Fibroblast of lung (primary cell): ENCODE measurements around the gene KIF2A. TPM values are rescaled to one million over a fixed set of nuclear protein-coding genes. Genes with fewer than 3 reads are reported as not detected.

Source experiments
- DNase-seq, 2 donors: peaks; one replicate each; pipeline versions ENCODE4 v3.0.0 to v3.0.0-alpha.2; 2010; ENCODE audit warnings: low read depth in 2 of 2
- H2AFZ ChIP-seq: 2 replicates; pipeline ENCODE4 v1.5.1; 2012; ENCODE audit warnings: low read length, control low read depth, inconsistent platforms
- H3K27ac ChIP-seq: 2 replicates; pipeline ENCODE4 v1.5.1; 2011; ENCODE audit warnings: low read length, control low read depth; ENCODE audit not compliant: insufficient read depth
- H3K27me3 ChIP-seq: 2 replicates; pipeline ENCODE4 v1.5.1; 2011; ENCODE audit warnings: mild to moderate bottlenecking, low read length; ENCODE audit not compliant: control insufficient read depth, insufficient read depth
- H3K36me3 ChIP-seq: 2 replicates; pipeline ENCODE4 v1.5.1; 2011; ENCODE audit warnings: low read length; ENCODE audit not compliant: control insufficient read depth, insufficient read depth
- H3K4me1 ChIP-seq: 2 replicates; pipeline ENCODE4 v1.5.1; 2011; ENCODE audit warnings: low read length; ENCODE audit not compliant: control insufficient read depth, insufficient read depth; ENCODE audit errors: extremely low read depth
- H3K4me2 ChIP-seq: 2 replicates; pipeline ENCODE4 v1.5.1; 2011; ENCODE audit warnings: low read length, control low read depth; ENCODE audit not compliant: insufficient read depth; ENCODE audit errors: extremely low read depth
- H3K4me3 ChIP-seq, 4 experiments: fragments of 200-600 bp in 1 of 4; sonication (generic) in 1 of 4; replicated peaks in 1 of 4; 2 replicates each; pipeline ENCODE4 v1.5.1; 2011 to 2016; ENCODE audit warnings: low read length in 4 of 4, low read depth in 3 of 4, mild to moderate bottlenecking in 3 of 4, control low read depth in 2 of 4, inconsistent platforms in 1 of 4, mixed read lengths in 1 of 4; ENCODE audit not compliant: insufficient read depth in 1 of 4; ENCODE audit errors: control extremely low read depth in 1 of 4
- H3K79me2 ChIP-seq: 2 replicates; pipeline ENCODE4 v1.5.1; 2012; ENCODE audit warnings: mild to moderate bottlenecking, low read length, inconsistent platforms; ENCODE audit not compliant: control insufficient read depth, insufficient read depth
- H3K9ac ChIP-seq: 2 replicates; pipeline ENCODE4 v1.5.1; 2011; ENCODE audit warnings: mild to moderate bottlenecking, low read length, control low read depth; ENCODE audit not compliant: insufficient read depth
- H3K9me3 ChIP-seq: 2 replicates; pipeline ENCODE4 v1.5.1; 2012; ENCODE audit warnings: low read depth, low read length; ENCODE audit not compliant: control insufficient read depth, insufficient read depth
- H4K20me1 ChIP-seq: 2 replicates; pipeline ENCODE4 v1.5.1; 2011; ENCODE audit warnings: low read length; ENCODE audit not compliant: control insufficient read depth, insufficient read depth; ENCODE audit errors: extremely low read depth
- EZH2 ChIP-seq: IDR thresholded peaks from 2 replicates; pipeline ENCODE4 v1.5.1; 2012; ENCODE audit warnings: low read length, control low read depth, mild to moderate bottlenecking; ENCODE audit errors: missing control alignments
- polyA plus RNA-seq, 2 donors: library from polyadenylated mRNA; depleted of rRNA in 1 of 2; stranded (reverse) in 1 of 2; unstranded in 1 of 2; fragments of >200 nt; gene quantifications; 2 replicates each; pipeline ENCODE4 v1.2.1, GENCODE V29; 2011 to 2012; ENCODE audit warnings: missing spikeins in 1 of 2
- total RNA-seq: library from RNA; depleted of rRNA; stranded (reverse); fragments of >200 nt; gene quantifications from 2 replicates; pipeline ENCODE4 v1.2.1, GENCODE V29; 2014
- TF ChIP-seq, protein P1 (sequence below), 2 donors: IDR thresholded peaks in 1 of 2; conservative IDR thresholded peaks in 1 of 2; 1 replicate in 1 of 2; 2 replicates in 1 of 2; pipeline ENCODE4 v1.5.1; 2011 to 2012; ENCODE audit warnings: low read length in 2 of 2, control low read depth in 1 of 2, inconsistent platforms in 1 of 2, low read depth in 1 of 2, mild to moderate bottlenecking in 1 of 2

The KIF2A gene
- total and polyA plus RNA-seq, 2 donors (not counting 1 experiment from before 2014, with no cell fraction given), result 43.7 to 59.3 TPM

DNA sequence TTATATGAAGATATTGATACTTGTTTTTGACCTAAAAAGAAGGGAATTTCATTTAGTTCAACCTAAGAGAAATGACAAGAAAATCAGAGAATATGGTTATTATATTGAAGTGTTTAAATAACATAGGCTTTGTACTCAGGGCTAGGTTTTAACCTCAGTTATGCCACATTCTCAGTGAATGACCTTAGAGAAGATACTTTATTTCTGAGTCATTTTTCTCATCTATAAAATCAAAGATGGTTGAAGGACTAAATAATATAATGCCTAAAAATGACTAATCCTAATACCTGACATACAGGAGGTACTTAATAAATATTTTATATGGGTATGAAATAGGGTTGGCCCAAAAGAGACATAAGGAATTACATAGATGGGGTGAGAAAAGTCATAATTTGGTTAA is 65.4 kb downstream of the KIF2A start:
- Histone ChIP-seq H3K27ac (no peak overlapping the region), H2AFZ (no peak overlapping the region), H3K4me3 (no peak overlapping the region), H4K20me1 (no peaks in the 10 kb centered on the region), H3K9ac (no peak overlapping the region), H3K9me3 (no peaks in the 10 kb centered on the region), H3K4me1 (no peaks in the 10 kb centered on the region), H3K27me3 (no peaks in the 10 kb centered on the region), H3K4me2 (no peak overlapping the region), H3K79me2 (no peaks in the 10 kb centered on the region), H3K36me3 (peaks cover 4% of the 10 kb centered on the region)
- peak in 1 of 2 donors; percentile 10 for DNase-seq
- TF ChIP-seq EZH2, result no peak
- TF ChIP-seq, protein P1, sequence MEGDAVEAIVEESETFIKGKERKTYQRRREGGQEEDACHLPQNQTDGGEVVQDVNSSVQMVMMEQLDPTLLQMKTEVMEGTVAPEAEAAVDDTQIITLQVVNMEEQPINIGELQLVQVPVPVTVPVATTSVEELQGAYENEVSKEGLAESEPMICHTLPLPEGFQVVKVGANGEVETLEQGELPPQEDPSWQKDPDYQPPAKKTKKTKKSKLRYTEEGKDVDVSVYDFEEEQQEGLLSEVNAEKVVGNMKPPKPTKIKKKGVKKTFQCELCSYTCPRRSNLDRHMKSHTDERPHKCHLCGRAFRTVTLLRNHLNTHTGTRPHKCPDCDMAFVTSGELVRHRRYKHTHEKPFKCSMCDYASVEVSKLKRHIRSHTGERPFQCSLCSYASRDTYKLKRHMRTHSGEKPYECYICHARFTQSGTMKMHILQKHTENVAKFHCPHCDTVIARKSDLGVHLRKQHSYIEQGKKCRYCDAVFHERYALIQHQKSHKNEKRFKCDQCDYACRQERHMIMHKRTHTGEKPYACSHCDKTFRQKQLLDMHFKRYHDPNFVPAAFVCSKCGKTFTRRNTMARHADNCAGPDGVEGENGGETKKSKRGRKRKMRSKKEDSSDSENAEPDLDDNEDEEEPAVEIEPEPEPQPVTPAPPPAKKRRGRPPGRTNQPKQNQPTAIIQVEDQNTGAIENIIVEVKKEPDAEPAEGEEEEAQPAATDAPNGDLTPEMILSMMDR (conservative IDR thresholded peaks at IDR 0.05 in 1 of 2, IDR thresholded peaks at IDR 0.05 in 1 of 2; ENCODE audit: low read depth in 1 of 2, low read length in 2 of 2), result no peak

DNA sequence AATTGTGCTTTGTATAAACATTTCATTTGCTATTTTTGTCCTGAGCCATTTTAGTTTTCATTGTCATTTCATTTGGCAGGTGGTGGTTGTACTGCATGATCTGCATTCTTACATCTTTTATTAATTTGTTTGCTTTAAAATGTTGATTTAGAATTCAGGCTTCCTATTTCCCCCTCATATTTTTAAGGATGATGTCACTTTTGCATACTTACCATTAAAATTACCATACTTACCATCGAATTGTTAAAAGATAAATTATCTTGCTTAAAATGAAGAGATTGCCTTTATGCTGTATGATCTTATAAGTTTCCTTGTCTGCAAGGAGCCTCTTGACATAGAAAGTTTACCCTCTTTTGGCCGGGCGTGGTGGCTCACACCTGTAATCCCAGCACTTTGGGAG is 66.6 kb downstream of the KIF2A start:
- H3K4me3 ChIP-seq, result no peak overlapping the region
- no peaks in the 10 kb centered on the region for H3K27me3 ChIP-seq
- H3K79me2 ChIP-seq, result no peaks in the 10 kb centered on the region
- H4K20me1 ChIP-seq, result no peaks in the 10 kb centered on the region
- no peak overlapping the region for H3K4me2 ChIP-seq
- no peak overlapping the region for H3K27ac ChIP-seq
- H3K36me3 ChIP-seq, result peaks cover 6% of the 10 kb centered on the region
- no peak overlapping the region for H3K9ac ChIP-seq
- H2AFZ ChIP-seq, result no peak overlapping the region
- no peaks in the 10 kb centered on the region for H3K9me3 ChIP-seq
- no peaks in the 10 kb centered on the region for H3K4me1 ChIP-seq
- DNase-seq, result no peak
- TF ChIP-seq, protein P1 (conservative IDR thresholded peaks at IDR 0.05 in 1 of 2, IDR thresholded peaks at IDR 0.05 in 1 of 2; ENCODE audit: low read depth in 1 of 2, low read length in 2 of 2), result no peak

DNA sequence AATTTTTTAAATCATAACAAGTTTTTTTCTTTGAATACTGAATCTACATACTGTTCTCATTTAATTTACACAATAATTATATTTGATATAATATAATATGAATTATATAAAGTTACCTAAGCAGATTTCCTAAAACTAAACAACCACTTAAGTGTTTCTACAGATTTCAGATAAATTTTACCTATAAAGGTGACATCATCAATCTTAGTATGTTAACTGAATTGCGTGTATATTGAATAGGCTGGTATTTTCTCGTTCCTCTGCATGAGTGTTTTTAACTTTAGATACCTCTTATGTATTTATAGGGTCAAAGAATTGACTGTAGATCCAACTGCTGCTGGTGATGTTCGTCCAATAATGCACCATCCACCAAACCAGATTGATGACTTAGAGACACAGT is 67.4 kb downstream of the KIF2A start:
- H4K20me1 ChIP-seq, result no peaks in the 10 kb centered on the region
- H3K9me3 ChIP-seq, result no peaks in the 10 kb centered on the region
- TF ChIP-seq, protein P1 (conservative IDR thresholded peaks at IDR 0.05 in 1 of 2, IDR thresholded peaks at IDR 0.05 in 1 of 2; ENCODE audit: low read depth in 1 of 2, low read length in 2 of 2), result no peak
- TF ChIP-seq EZH2, result no peak
- DNase-seq, result no peak
- H3K4me3 ChIP-seq, result no peak overlapping the region
- no peaks in the 10 kb centered on the region for H3K4me1 ChIP-seq
- no peak overlapping the region for H3K4me2 ChIP-seq
- no peaks in the 10 kb centered on the region for H3K79me2 ChIP-seq
- H3K9ac ChIP-seq, result no peak overlapping the region
- peaks cover 6% of the 10 kb centered on the region for H3K36me3 ChIP-seq
- H2AFZ ChIP-seq, result no peak overlapping the region
- no peak overlapping the region for H3K27ac ChIP-seq
- H3K27me3 ChIP-seq, result no peaks in the 10 kb centered on the region
